AG10803 (cell line): Measurements from ENCODE around the gene PRRG4.

Source experiments
- DNase-seq: peaks from one replicate; pipeline ENCODE4 v3.0.0; 2010; ENCODE audit warnings: low read depth
- H3K4me3 ChIP-seq: 2 replicates; pipeline ENCODE4 v1.5.1; 2011; ENCODE audit warnings: mild to moderate bottlenecking, low read length, control low read depth
- CTCF ChIP-seq: conservative IDR thresholded peaks from 2 replicates; pipeline ENCODE4 v1.5.1; 2011; ENCODE audit warnings: mild to moderate bottlenecking, low read length, control low read depth, inconsistent platforms

PRRG4 gene

GRCh38 chr11:32891657-32892354 lies 62.1 kb downstream of the PRRG4 start:
- H3K4me3 ChIP-seq = peak overlapping the region; percentile 80
- no peak for TF ChIP-seq CTCF
- peak; percentile 11 for DNase-seq

GRCh38 chr11:32892355-32893092 lies 62.8 kb downstream of the PRRG4 start, which contains the start of gene QSER1:
TSS of gene QSER1 (plus strand) at chr11:32892811. CDS start at chr11:32893126, 315 bp downstream.
- DNase-seq = peak; percentile 59
- H3K4me3 ChIP-seq = peak within 1 kb of the TSS; percentile 81
- TF ChIP-seq CTCF = no peak

GRCh38 chr11:32893093-32893342 lies 63.3 kb downstream of the PRRG4 start:
- H3K4me3 ChIP-seq = peak overlapping the region; percentile 81
- no peak for TF ChIP-seq CTCF
- no peak for DNase-seq

GRCh38 chr11:32893343-32894148 lies 63.8 kb downstream of the PRRG4 start:
- peak; percentile 29 for DNase-seq
- peak; percentile 36 for TF ChIP-seq CTCF

GRCh38 chr11:32894149-32894827 lies 64.6 kb downstream of the PRRG4 start:
- peak; percentile 60 for DNase-seq
- H3K4me3 ChIP-seq = peak overlapping the region; percentile 81
- TF ChIP-seq CTCF = no peak

More at GRCh38 chr11:32893343-32894148, 63.8 kb downstream of the PRRG4 start:
- H3K4me3 ChIP-seq = peak overlapping the region; percentile 81

- TF ChIP-seq CTCF = no peak
- H3K4me3 ChIP-seq = peak overlapping the region; percentile 81; the same call in 1 of the 2 replicates
Measured at GRCh38 chr11:32894921-32895320, 65.2 kb downstream of the PRRG4 start.

More at GRCh38 chr11:32894921-32895320, 65.2 kb downstream of the PRRG4 start:
- DNase-seq = no peak
